Measurements from ENCODE around the gene E2F3.
"Not testable (repeated sequence)": the region's sequence is repeated elsewhere in the genome, so short reads cannot be mapped to it uniquely, and the experiment has no call there.

Gene E2F3

GRCh38 chr6:20434766-20435165 is 33.1 kb downstream of the E2F3 start:
- DNase-seq: no peak

- no peak for DNase-seq
Measured at GRCh38 chr6:20436719-20437118, 35.0 kb downstream of the E2F3 start.

GRCh38 chr6:20437639-20438038 is 36.0 kb downstream of the E2F3 start:
- DNase-seq: no peak

GRCh38 chr6:20438462-20439070 is 36.9 kb downstream of the E2F3 start:
- DNase-seq: no peak

GRCh38 chr6:20439558-20439957 is 37.9 kb downstream of the E2F3 start:
- no peak for DNase-seq

- no peak for DNase-seq
Measured at GRCh38 chr6:20440296-20440695, 38.6 kb downstream of the E2F3 start.

GRCh38 chr6:20441236-20441635 is 39.6 kb downstream of the E2F3 start:
- no peak for DNase-seq

GRCh38 chr6:20441921-20442320 is 40.2 kb downstream of the E2F3 start:
- DNase-seq: no peak

- DNase-seq: no peak
Measured at GRCh38 chr6:20444786-20445271, 43.1 kb downstream of the E2F3 start.

GRCh38 chr6:20447157-20447556 is 45.5 kb downstream of the E2F3 start:
- no peak for DNase-seq

GRCh38 chr6:20447581-20448132 is 46.0 kb downstream of the E2F3 start:
- no peak for DNase-seq

- no peak for DNase-seq
Measured at GRCh38 chr6:20448828-20449227, 47.1 kb downstream of the E2F3 start.

- DNase-seq: no peak
Measured at GRCh38 chr6:20454204-20454824, 52.6 kb downstream of the E2F3 start.

GRCh38 chr6:20455251-20455940 is 53.7 kb downstream of the E2F3 start:
- no peak for DNase-seq

GRCh38 chr6:20458027-20458894 is 56.6 kb downstream of the E2F3 start:
- no peak for DNase-seq

GRCh38 chr6:20459682-20460081 is 58.0 kb downstream of the E2F3 start:
- no peak for DNase-seq

- DNase-seq: no peak
Measured at GRCh38 chr6:20461576-20461975, 59.9 kb downstream of the E2F3 start.

GRCh38 chr6:20463396-20463795 is 61.7 kb downstream of the E2F3 start:
- DNase-seq: no peak

- DNase-seq: no peak
Measured at GRCh38 chr6:20464041-20464440, 62.4 kb downstream of the E2F3 start.

- no peak for DNase-seq
Measured at GRCh38 chr6:20464847-20465246, 63.2 kb downstream of the E2F3 start.

GRCh38 chr6:20465616-20466015 is 63.9 kb downstream of the E2F3 start:
- DNase-seq: not testable (repeated sequence)

- DNase-seq: no peak
Measured at GRCh38 chr6:20467437-20467836, 65.8 kb downstream of the E2F3 start.

GRCh38 chr6:20468209-20468608 is 66.5 kb downstream of the E2F3 start:
- DNase-seq: no peak
